MM.1S (cell line): ENCODE measurements around the gene PDPK1.

Experiments
- DNase-seq: peaks from one replicate; pipeline ENCODE4 v3.0.0-alpha.2; 2015
- H2AFZ ChIP-seq: fragments of 300-600 bp; sonication (generic); 2 replicates; pipeline ENCODE4 v1.6.0; 2016; ENCODE audit warnings: antibody characterized with exemption, low read length
- H3F3A ChIP-seq: fragments of 300-600 bp; sonication (generic); 2 replicates; pipeline ENCODE4 v1.6.1; 2016; ENCODE audit warnings: mild to moderate bottlenecking, antibody characterized with exemption, low read length, moderate library complexity, mixed read lengths; ENCODE audit not compliant: insufficient read depth
- H3K27ac ChIP-seq: fragments of 300-600 bp; sonication (generic); 2 replicates; pipeline ENCODE4 v1.5.1; 2016; ENCODE audit warnings: mild to moderate bottlenecking, low read length
- H3K27me3 ChIP-seq: fragments of 300-600 bp; sonication (generic); replicated peaks from 2 replicates; pipeline ENCODE4 v1.6.0; 2016; ENCODE audit warnings: low read length; ENCODE audit not compliant: insufficient read depth
- H3K36me3 ChIP-seq: fragments of 300-600 bp; sonication (generic); replicated peaks from 2 replicates; pipeline ENCODE4 v1.6.1; 2016; ENCODE audit warnings: mild to moderate bottlenecking, low read length, mixed read lengths; ENCODE audit not compliant: insufficient read depth
- H3K4me1 ChIP-seq: fragments of 300-600 bp; sonication (generic); 2 replicates; pipeline ENCODE4 v1.6.1; 2016; ENCODE audit warnings: low read length, mixed read lengths
- H3K4me2 ChIP-seq: fragments of 300-600 bp; sonication (generic); 2 replicates; pipeline ENCODE4 v1.6.0; 2016; ENCODE audit warnings: low read depth, low read length
- H3K4me3 ChIP-seq: fragments of 300-600 bp; sonication (generic); 2 replicates; pipeline ENCODE4 v1.5.1; 2016; ENCODE audit warnings: low read length, mixed read lengths
- H3K79me2 ChIP-seq: fragments of 300-600 bp; sonication (generic); 2 replicates; pipeline ENCODE4 v1.6.1; 2016; ENCODE audit warnings: mixed run types, low read length, mixed read lengths
- H3K9ac ChIP-seq: fragments of 300-600 bp; sonication (generic); 2 replicates; pipeline ENCODE4 v1.6.1; 2016; ENCODE audit warnings: low read length, mixed read lengths
- H3K9me2 ChIP-seq: fragments of 300-600 bp; sonication (generic); replicated peaks from 2 replicates; pipeline ENCODE4 v1.6.1; 2016; ENCODE audit warnings: mild to moderate bottlenecking, low read length, mixed read lengths; ENCODE audit not compliant: insufficient read depth
- H3K9me3 ChIP-seq: fragments of 300-600 bp; sonication (generic); replicated peaks from 2 replicates; pipeline ENCODE4 v1.6.1; 2016; ENCODE audit warnings: mild to moderate bottlenecking, low read length, mixed read lengths; ENCODE audit not compliant: insufficient read depth
- H4K20me1 ChIP-seq: fragments of 300-600 bp; sonication (generic); 2 replicates; pipeline ENCODE4 v1.6.1; 2016; ENCODE audit warnings: mild to moderate bottlenecking, low read length, moderate library complexity, mixed read lengths; ENCODE audit not compliant: insufficient read depth
- EZH2 ChIP-seq: fragments of 300-600 bp; sonication (generic); optimal IDR thresholded peaks from 2 replicates; pipeline ENCODE3; 2017; ENCODE audit warnings: low read depth, mild to moderate bottlenecking, antibody characterized with exemption, low read length, mixed read lengths
- EZH2phosphoT487 ChIP-seq: fragments of 300-600 bp; sonication (generic); IDR thresholded peaks from 2 replicates; pipeline ENCODE4 v1.6.1; 2018; ENCODE audit warnings: antibody characterized with exemption, low read length
- TF ChIP-seq, protein P1 (sequence below): fragments of 300-600 bp; sonication (generic); IDR thresholded peaks from 2 replicates; pipeline ENCODE4 v1.5.1; 2016; ENCODE audit warnings: antibody characterized with exemption, low read length, mixed read lengths

The PDPK1 gene

DNA sequence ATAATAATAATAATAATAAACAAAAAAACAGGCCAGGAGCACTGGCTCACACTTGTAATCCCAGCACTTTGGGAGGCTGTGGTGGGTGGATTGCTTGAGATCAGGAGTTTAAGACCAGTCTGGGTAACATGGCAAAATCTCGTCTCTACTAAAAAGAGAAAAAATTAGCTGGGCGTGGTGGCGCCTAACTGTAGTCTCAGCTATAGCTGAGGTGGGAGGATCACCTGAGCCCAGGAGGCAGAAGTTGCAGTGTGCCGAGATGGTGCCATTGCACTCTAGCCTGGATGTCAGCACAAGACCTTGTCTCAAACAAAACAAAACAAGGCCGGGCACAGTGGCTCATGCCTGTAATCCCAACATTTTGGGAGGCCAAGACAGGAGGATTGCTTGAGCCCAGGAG lies 42.8 kb upstream of the PDPK1 start:
- Histone ChIP-seq H3K9ac (no peak overlapping the region), H3K27me3 (no peaks in the 10 kb centered on the region), H4K20me1 (no peaks in the 10 kb centered on the region), H3K36me3 (no peaks in the 10 kb centered on the region), H3K4me3 (no peak overlapping the region), H3K4me1 (no peaks in the 10 kb centered on the region), H3K27ac (no peak overlapping the region), H3K79me2 (no peaks in the 10 kb centered on the region), H3F3A (no peaks in the 10 kb centered on the region), H3K4me2 (no peak overlapping the region), H3K9me3 (no peaks in the 10 kb centered on the region), H3K9me2 (no peaks in the 10 kb centered on the region), H2AFZ (no peak overlapping the region)
- TF ChIP-seq EZH2phosphoT487 (no peak), EZH2 (no peak)
- TF ChIP-seq, protein P1, sequence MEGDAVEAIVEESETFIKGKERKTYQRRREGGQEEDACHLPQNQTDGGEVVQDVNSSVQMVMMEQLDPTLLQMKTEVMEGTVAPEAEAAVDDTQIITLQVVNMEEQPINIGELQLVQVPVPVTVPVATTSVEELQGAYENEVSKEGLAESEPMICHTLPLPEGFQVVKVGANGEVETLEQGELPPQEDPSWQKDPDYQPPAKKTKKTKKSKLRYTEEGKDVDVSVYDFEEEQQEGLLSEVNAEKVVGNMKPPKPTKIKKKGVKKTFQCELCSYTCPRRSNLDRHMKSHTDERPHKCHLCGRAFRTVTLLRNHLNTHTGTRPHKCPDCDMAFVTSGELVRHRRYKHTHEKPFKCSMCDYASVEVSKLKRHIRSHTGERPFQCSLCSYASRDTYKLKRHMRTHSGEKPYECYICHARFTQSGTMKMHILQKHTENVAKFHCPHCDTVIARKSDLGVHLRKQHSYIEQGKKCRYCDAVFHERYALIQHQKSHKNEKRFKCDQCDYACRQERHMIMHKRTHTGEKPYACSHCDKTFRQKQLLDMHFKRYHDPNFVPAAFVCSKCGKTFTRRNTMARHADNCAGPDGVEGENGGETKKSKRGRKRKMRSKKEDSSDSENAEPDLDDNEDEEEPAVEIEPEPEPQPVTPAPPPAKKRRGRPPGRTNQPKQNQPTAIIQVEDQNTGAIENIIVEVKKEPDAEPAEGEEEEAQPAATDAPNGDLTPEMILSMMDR: no peak
- DNase-seq: no peak

- no peaks in the 10 kb centered on the region for H4K20me1 ChIP-seq
- TF ChIP-seq, protein P1: no peak
- TF ChIP-seq EZH2 (no peak), EZH2phosphoT487 (no peak)
- H3K9me3 ChIP-seq: no peaks in the 10 kb centered on the region
- H3K27me3 ChIP-seq: no peaks in the 10 kb centered on the region
- no peaks in the 10 kb centered on the region for H3K36me3 ChIP-seq
- H3K4me1 ChIP-seq: 0 out of 2 replicates have a peak, but pooled peaks cover 2% of the 10 kb centered on the region
- H3K9ac ChIP-seq: no peak overlapping the region
- H3K4me2 ChIP-seq: no peak overlapping the region
- H3K27ac ChIP-seq: no peak overlapping the region
- H3K4me3 ChIP-seq: no peak overlapping the region
- DNase-seq: no peak
- no peak overlapping the region for H2AFZ ChIP-seq
- H3K9me2 ChIP-seq: no peaks in the 10 kb centered on the region
- no peaks in the 10 kb centered on the region for H3K79me2 ChIP-seq
- no peaks in the 10 kb centered on the region for H3F3A ChIP-seq
Observed at GRCh38 chr16:2496223-2497115, 41.4 kb upstream of the PDPK1 start.

DNA sequence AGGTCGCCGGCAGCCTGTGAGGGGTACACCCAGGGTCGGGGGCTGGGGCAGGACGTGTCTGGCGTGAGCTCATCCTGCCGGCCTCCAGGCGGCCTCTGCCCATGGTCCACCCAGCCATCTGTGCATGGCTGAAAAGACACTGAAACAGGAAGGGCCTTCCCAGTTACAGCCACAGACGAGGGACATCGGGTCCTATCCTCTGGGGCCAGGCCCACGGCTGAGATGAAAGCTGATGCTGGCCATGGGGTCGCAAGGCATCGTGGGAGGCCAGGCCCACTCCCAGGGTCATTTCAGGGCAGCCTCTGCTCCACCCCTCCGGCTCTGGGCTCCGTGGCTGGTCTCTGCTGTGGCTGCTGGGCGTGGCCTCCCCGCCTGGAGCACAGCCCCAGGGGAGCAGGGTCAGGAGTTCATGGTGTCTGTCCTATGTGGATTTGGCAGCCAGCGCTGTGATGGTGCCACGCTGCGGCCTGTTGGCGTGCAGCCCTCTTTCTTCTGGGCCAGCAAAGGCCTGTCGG lies 40.6 kb upstream of the PDPK1 start:
- Histone ChIP-seq H3K9me2 (no peaks in the 10 kb centered on the region), H3K27ac (no peak overlapping the region), H3K4me2 (no peak overlapping the region), H3K9ac (no peak overlapping the region), H3K27me3 (no peaks in the 10 kb centered on the region), H3K79me2 (no peaks in the 10 kb centered on the region), H3K9me3 (no peaks in the 10 kb centered on the region), H3F3A (no peaks in the 10 kb centered on the region), H3K36me3 (no peaks in the 10 kb centered on the region), H3K4me3 (no peak overlapping the region), H2AFZ (no peak overlapping the region), H3K4me1 (0 out of 2 replicates have a peak, but pooled peaks cover 2% of the 10 kb centered on the region), H4K20me1 (no peaks in the 10 kb centered on the region)
- DNase-seq: no peak
- TF ChIP-seq EZH2phosphoT487 (no peak), EZH2 (no peak)
- TF ChIP-seq, protein P1: no peak
